Measurements from ENCODE around the gene PELI1.
A peak's percentile ranks its signal among the peaks of the same experiment; 100 is the strongest.

Gene PELI1, protein sequence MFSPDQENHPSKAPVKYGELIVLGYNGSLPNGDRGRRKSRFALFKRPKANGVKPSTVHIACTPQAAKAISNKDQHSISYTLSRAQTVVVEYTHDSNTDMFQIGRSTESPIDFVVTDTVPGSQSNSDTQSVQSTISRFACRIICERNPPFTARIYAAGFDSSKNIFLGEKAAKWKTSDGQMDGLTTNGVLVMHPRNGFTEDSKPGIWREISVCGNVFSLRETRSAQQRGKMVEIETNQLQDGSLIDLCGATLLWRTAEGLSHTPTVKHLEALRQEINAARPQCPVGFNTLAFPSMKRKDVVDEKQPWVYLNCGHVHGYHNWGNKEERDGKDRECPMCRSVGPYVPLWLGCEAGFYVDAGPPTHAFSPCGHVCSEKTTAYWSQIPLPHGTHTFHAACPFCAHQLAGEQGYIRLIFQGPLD

DNA sequence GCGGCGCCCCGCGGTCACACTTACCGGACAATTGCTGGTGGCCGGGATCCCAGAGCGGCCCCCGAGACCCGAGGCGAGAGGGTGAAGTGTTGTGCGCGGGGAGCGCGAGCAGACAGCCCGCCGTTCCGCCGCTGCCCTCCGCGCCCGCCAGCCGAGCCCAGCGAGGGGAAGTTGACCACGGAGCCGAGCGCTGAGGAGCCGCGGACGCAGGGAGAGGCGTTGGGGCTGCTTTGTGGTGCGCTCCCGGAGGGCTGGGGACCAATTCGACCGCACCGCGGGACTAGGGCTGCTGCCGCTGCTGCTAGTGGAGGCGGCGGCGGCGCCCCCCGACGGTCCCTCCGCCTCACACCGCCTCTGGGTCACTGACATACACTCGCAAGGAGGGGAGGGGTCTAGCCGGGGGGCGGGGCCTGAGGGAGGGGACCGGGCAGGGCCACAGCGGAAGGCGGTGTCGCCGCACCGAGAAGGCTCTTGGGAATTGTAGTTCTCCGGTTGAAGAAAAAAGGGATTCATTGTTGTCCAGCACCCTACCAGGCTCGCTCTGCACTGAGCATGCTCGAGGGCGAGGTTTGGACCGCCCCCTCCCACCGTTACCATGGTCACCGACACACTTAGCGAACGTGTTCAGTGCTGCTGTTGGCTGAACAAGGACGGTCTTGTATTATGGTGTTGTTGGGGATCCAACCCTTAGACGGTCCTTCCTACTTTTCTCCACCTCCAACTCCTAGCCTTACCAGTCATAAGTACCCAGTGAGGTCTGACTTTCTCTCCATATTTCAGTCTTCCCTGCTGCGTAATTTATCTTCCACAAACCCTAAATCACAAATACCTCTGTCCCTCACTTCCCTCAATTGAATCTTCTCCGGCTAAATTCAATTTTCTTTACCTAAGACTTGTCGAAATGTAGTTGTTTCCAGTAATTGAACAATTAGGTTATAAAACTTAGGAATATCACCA is at the start of gene PELI1:
PELI1 (minus strand) TSS at position 364 of the 957 bp plus-strand sequence. CDS start 36,110 bp downstream, outside the sequence.
- peak; percentile 96 for DNase-seq

DNA sequence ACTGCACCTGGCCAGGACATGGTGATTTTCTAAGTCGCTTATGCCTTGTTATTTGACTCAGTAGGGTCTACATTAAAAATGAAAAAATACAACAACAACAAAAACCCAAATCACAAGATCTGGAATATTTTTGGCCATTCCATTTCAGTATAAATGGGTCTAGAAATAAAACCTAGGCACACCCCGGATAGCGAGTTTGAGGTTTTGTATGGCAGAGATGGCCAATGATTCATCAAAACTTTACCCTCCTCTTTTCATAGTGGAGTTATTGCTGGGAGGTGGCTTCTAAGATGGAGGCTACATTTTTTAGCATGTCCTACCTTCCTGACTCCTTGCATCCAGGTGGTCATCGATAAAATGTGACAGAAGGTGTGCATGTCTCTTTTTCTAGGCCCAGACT is 49.3 kb upstream of the PELI1 start:
- DNase-seq: no peak

DNA sequence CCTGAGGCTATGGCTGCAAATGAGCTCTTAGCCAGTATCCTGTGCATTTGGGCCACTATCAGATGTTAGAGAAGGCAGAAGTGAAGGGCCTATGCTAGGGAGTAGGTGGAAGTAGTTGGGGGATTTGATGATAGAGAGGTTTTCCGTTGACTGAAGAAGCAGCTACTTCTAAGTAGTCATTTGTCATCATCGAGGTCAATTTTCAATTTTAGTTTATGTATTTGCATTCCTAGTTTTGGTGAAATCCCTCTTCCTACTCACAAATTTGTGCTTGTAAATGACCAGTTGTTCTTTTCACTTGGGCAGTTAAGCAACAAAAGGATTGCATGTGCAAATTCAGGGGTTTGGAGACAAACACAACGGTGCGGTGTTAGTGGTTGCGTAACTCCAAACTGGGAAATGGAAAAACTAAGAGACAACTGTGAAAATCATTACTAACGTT is 48.5 kb upstream of the PELI1 start:
- no peak for DNase-seq

DNA sequence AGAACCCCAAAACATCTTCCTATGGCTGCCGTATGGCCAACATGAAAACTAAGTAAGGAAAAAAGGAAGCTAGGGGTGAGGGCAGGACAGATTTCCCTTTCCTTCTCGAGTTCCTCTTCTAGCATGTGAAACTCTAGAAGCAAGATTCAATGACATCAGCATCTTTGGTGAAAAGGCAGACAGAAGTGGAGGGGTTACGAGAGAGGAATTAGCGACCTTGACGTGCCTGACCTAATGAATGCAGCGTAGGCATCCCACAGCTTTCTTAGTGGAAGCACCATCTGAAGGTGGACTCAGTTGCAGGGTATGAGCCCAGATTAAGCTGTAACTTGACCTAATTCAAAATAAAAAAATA is 47.9 kb upstream of the PELI1 start:
- DNase-seq: peak; percentile 54 to 60

DNA sequence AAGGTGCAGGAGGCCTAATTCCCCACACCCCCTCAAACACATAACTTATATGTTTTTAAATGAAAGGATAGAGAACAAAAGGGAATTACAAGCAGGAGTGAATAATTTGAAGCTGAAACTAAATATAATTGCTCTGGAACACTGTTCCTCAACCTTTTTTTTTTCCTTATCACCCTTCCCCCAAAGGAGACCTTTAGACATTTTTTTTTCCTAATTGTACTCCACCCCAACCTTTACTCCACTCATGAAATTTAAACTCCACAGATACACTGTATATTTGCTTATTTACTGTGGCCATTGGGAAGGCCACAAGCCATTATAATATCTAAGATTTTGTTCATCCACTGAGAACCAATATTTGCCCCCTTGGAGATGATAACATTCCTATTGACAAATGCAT is 45.4 kb upstream of the PELI1 start:
- DNase-seq: no peak

DNA sequence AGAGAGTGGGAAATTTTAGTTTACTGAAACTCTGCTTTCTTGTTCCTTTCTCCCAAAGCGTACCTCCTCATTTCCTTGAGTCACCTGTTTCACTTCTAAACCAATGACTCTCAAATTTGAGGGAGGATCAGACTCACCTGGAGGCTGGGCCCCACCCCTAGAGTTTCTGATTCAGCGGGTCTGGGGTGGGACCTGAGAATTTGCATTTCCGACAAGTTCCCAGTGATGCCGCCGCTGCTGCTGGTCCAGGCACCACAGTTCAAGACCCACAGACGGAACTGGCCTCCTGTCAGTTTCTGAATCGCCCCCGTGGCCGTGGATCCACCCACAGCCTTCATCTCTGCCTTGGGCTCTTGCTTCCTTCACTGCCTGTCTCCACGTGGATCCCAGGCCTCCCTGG is 44.9 kb upstream of the PELI1 start:
- DNase-seq: no peak

DNA sequence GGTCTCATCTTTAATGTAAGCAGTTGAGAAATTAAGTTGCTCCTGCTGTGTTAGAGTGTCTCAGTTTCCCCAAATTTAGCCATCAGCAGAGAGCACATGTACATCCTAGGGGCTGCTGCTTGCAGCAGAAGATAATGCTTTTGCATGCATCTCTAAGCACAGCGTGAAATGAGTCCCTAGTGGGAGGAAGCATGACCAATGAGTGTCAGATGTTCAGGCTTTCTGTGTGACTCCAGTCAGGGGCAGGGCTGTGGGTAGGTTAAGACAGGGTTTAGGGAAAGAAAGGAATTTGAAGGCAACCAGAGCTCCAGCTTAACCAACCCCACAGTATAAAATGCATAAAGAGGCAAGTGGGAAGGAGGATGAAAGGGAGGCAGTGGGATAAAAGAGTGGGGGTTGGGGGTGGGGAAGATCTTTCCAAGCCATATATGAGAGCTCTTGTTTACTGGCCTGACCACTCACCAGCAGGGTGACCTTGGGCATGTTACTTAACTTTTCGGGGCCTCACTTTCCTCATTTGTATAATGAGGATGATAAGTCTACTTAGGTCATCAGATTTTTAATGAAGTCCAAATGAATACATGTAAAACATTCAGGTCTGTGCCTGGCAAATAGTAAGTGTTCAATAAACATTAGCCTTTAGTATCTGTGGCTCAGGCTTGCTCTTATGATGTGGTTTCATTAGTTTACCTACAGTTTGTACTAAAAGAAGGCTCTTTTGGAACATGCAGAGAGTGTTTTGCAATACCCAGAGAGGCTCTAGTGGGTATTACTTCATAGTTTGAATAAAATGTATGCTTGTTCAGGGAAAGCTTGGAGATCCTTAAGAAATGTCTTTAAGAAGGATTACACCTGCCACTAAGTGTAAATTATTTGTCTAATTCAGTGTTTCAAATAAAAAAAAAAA is 42.7 kb upstream of the PELI1 start:
- no peak for DNase-seq

DNA sequence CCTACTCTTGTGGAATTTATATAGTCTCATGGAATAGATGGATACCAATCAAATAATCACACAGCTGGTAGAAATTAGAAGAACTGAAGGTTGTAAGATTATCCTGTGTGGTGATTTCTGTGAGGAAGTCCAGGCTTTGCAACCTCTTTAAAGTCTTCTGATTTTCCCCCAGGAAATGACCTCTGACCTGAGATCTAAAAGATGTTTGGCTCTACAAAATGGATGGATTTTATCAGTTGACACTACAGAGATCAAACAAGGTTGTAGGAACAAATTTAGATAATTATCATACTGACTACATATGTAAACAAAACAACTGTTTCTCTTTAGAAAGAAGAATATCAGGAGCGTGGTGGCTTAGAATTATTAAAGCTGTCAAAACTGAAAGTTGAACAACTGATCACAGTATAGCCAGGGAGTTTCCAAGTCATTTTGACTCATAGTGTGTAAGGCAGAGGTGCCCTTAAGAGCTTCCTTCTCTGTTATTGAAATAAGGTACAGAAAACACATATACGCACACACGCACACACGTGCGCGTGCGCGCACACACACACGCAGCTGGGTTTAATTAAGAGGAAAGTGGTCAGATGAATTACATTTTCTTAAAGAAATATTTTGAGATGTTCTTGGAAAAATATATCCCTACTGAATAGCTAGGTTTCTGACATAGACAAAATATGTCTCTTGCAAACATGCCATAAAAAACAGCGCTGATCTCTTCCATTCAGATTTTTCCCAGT is 35.5 kb upstream of the PELI1 start:
- DNase-seq: no peak

DNA sequence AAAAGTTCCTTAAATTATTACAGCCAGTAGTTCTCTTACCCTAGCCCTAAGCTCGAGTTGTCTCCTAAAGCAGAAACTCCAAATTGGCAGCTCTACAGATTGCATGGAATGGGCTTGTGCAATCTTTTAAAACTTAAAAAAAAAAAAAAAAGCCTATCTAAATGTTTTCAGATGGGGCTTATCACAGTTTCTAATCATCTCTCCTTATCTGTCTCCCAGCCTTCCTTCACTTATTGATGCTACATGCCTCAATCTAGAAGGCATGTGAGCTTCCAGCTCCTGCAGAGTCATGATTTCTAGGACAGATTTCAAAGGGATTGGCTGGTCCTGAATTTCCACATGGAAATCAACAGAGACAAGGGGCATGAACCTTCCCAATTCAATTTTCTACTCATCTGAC is 33.1 kb upstream of the PELI1 start:
- no peak for DNase-seq

DNA sequence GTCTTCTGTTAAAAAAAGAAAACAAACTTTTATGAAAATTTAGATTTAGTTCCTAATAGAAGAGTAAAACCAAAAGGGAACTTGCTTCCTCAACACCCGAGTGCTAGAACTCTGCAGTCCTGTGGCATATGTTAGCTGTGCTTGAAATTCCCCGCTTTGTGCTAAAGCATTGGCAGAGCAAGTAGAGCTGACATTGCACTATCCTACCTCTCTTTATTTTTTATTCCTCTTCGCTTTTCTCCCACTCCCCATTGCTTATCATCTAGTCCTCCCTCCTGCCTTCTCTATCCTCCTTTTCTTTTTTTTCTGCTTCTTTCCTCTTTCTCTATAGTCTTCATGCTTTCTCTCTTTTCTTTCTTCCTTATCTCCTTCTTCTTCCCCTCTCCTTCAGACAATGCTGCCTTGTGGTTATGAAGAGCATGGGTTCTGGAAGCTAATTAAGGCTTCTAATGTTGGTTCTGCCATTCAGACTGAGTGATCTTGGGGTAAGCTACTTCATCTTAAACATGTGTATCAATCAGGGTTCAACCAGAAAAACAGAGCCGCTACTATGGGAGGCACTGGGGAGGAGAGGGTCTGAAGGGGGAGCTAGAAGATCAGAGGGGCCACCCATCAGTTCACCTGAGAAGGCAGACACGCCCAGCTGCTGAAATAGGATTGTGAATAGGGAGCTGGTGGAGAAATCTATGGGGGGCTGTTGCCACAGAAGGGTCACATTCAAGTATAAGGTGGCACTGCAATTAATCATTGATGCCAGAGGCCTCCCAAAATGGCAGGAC is 31.4 kb upstream of the PELI1 start:
- DNase-seq: no peak

DNA sequence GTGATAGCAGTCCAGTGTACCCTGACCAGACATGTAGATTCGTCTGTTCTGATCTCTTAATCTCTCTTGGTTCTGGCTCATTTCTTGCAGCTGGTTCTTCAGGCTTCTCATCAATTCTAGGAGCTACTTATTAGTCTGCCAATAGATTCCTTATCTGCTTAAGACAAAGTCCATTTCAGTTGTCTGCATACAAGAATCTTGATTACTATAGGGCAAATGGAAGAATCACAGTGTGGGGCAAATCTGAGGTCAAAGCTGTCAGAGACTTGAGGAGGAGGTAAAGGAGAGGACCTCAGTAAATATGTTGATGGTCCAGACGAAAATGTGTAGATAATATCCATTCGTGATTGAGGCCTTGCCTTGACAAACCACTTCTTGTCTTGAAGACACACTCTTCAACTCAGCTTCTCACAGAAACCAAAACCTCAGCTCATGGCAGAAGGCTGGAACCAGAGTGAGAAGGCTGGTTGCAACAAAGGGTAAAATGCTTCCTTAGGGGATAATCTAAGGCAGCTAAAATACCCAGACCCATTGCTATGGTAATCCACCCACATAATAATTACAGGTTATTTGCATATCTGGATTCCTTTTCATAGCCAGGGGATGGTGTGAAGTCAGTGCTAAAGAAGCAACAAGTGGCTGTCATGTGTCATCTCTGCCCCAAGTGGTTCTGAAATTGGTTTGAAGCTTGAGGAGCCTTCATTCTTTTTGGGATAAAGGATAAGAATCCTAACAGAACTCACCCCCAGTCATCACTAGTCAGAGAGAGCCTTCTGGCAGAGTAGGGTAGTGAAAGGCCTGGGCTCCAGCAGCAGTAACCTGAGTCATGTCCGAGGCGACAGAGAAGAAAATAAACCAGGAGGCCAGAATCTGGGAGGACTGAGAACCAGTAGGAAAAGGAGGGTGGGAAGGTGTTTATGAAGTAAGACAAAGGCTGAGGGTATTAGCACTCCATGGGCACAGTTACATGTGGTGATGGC is 29.2 kb upstream of the PELI1 start:
- no peak for DNase-seq

DNA sequence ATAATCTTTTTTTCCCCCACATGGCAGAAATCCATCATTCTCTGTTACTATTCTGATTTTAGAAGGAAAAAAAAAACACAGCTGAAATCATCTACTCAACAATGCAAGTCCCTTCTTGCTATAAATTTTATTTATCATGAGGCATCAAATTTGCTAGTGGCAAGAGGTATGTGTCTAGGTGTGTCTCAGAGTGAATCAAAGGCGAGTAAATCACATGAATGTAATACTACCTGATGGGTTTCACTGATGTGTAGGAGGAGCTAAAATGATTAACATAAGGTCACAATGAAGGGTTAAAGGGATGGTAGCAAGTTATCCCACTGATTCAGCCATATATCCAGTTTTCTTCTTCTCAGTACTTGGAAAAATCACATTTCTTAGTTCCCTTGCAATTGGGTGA is 24.5 kb upstream of the PELI1 start:
- no peak for DNase-seq

DNA sequence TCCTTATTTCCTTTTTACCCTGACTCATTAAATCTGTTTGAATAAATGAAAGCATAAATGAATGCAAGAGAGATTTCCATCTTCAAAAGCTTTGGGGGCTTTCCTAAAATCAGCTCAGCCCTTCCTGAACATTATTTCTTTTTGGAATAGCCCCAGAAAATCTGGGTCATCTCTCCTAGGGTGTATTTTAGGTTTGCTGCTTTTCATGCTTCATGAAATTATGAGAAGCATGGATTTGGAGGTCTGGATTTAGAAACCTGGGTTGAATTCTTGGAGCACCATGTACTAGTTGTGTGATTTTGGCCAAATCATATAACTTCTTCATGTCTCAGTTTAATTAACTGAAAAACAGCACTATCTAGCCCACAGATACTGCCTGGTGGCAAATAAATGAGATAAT is 24.0 kb upstream of the PELI1 start:
- no peak for DNase-seq

DNA sequence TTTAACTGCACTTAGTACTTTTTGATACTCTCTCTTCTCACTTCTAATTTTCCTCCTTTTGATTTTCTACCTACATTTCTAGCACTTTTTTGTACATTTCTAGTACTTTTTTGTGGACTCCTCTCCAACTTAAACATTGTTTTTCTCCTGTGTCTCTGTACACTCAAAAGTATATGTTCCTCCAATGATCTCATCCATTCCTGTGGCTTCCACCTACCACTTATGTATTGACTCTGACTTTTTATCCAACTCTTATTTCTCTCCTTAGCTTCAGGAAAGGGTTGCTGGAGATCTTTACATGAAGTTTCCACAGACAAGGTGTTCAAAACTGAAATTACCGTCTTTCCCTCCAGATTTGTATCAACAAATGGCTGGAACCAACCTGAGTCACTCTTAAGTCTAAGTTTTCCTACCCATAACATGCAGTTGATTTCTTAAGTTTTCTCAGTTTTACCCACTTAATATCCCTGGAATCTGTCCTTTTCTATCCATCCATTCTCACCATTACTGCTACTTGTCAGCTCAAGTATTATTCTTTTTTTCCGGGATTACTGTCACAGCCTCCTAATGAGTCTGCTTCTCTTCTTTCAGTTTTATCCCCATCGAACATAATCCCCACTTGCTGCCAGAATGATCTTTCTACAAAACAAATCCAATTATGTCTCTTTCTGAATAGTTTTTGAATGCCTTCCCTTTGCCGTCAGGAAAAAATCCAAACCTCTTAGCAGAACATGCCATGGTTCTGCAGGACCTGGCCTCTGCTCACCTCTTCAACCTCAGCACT is 22.6 kb upstream of the PELI1 start:
- DNase-seq: no peak

DNA sequence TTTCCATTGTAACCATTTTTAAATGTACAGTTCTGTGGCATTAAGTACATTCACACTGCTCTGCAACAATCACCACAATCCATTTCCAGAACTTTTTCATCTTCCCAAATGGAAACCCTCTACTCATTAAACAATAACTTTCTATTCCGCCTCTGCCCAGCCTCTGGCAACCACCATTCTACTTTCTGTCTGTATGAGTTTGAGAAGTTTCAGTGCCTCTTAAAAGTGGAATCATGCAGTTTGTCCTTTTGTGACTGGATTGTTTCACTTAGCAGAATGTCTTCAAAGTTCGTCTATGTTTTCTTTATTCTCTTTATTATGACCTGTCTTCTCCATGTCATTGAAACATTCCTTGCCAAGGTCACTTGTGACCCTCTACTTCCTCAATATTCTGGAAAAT is 22.0 kb upstream of the PELI1 start:
- no peak for DNase-seq

DNA sequence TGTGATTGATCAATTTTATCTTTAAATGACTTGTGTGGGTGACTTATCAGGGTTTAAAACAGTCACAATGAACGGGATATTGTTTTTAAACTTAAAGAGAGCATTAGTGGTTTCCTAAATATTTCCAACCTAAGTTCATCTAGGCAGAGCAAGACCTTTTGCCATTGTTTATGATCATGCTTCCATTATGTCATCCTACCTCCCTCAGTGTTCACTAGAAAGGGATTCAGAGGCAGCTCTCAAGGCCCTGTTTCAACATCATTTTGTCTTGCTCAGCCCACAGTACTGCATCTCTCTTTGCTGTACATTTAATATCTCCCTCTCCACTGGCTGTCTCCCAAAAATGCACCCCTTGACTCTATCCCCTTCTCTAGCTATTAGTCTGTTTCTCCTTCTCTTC is 21.5 kb upstream of the PELI1 start:
- no peak for DNase-seq

DNA sequence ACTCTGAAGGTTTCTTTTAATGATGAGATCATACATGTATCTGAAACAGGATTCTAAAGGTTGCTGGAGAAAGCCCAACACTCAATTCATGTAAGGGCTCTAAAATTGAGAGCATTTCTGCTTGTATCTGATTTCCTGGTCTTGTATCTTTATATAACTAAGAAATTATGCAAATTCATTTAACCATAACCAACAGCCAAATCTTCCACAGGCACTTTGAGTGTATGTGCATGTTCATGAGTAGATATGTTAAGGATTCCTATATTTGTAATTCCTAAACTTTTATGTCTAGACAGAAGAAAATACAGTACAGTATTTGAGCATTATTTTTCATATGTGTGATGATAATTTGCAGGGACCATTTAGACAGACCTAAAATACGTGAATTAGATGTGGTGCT is 20.4 kb upstream of the PELI1 start:
- DNase-seq: no peak

DNA sequence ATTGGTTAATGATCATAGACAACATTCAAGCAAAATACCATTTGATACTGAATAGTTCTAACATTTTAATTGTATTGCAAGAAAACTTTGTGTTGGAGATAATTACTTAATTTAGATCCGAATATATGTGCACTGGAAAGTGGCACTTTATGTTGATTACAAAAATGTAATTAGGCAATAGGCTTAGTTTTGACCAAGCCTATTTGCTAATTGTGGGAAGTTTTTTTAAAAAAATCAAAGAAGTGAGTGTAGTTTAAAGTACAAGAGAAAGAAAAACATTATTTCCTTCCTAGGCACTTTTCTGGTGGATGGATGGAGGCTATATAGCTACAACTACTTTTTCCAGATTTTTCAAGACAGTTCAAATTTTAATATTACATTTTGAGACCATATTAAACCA is 18.3 kb upstream of the PELI1 start:
- no peak for DNase-seq

DNA sequence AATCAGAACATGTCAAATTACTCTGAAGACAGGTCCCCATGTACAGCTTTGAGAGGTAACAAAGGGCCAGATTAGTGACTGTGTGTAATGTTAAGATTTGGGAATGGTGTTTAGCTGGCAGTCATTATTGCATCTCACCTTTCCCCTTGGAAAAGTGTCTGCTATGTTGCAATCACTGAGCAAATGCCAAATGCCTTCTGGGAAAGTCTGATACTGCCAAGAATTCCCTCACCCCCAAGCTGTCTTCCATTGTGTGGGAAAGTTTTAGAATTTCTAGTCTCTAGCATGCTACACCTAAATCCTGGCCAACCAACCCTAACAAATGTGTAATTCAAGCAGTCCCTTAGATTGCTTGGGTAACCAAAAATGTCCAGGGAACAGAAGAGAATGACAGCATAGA is 13.6 kb upstream of the PELI1 start:
- DNase-seq: no peak

Data from Kasumi-1 (cell line).